HG03342 (cell line): ENCODE data around the gene COA5.

Source experiments
- ATAC-seq: cut with Tn5 transposase; IDR thresholded peaks from one replicate; pipeline ENCODE4 v1.9.1; 2021; ENCODE audit warnings: mild to moderate bottlenecking, moderate library complexity; ENCODE audit not compliant: unreplicated experiment

Gene COA5

GRCh38 chr2:98555696-98556095 is 52.6 kb downstream of the COA5 start:
- ATAC-seq = no peak

DNA sequence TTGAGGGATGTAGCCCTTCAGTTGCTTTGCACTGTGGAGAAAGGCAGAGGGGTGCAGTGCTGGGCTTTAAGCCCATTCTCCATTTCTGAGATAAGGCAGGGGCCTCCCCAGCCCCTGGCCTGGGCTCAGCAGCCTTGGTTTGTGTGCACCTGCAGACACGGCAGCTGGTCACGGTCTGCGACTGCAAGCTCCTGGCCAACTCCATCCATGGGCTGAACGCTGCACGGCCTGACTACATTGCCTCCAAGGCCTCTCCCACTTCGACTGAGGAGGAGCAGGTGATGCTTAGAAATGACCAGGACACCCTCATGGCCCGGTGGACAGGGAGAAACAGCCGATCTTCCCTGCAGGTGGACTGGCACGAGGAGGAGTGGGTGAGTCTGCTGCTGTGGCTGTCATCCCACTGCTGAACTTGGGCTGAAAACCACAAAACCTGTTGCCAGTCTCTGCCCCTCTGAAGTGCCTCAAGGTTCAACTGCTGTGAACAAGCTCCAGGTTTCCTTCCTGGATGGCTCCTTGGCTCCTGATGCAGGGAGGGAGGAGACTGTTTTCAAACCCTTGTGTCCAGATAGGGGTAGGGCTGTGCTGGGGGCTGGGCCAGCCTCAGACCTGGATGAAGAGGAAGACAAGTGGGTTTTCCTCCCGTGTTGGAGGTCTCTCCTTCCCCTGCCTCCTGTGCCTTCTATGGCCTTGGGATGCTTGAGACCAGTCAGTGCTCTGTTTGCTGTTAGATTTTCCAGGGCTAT is 54.0 kb downstream of the COA5 start:
- no peak for ATAC-seq

- no peak for ATAC-seq
Observed at GRCh38 chr2:98552499-98553179, 55.7 kb downstream of the COA5 start.

DNA sequence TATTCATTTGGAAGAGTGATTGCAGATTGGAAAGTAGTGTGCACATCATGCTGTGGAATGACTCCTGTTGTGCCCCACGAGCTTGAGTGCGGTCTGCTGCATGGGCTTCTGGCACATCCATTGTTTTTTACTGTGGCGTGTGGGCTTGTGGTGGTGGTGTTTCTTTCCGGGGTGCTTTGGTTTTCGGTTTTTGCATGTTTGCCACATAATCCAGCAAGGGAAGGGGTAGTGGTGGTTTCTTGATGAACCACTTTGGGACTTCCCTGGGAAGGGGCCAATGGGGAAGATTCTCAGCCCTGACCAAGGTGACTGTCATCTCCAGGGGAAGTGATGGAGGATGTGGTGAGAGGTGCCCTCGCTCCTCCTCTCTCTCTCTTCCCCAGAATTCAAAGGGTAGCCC is 57.0 kb downstream of the COA5 start:
- no peak for ATAC-seq

GRCh38 chr2:98550165-98550564 is 58.1 kb downstream of the COA5 start:
- ATAC-seq = no peak
